DND-41 (cell line): ENCODE data around the gene PRSS33.

Source experiments
- CTCF ChIP-seq: IDR thresholded peaks from 2 replicates; pipeline ENCODE4 v1.5.1; 2012; ENCODE audit warnings: borderline replicate concordance, low read length, moderate library complexity, mild to moderate bottlenecking; ENCODE audit not compliant: poor library complexity, severe bottlenecking; ENCODE audit errors: extremely low read depth
- EZH2 ChIP-seq: IDR thresholded peaks from 3 replicates; pipeline ENCODE4 v1.6.1; 2012; ENCODE audit warnings: borderline replicate concordance, low read depth, mild to moderate bottlenecking, moderate library complexity, low read length, inconsistent platforms; ENCODE audit not compliant: severe bottlenecking

- no peak for TF ChIP-seq CTCF
- TF ChIP-seq EZH2 = no peak
Measured at GRCh38 chr16:2748757-2749455, 38.5 kb downstream of the PRSS33 start.
